ENCODE data around the gene GPR34. TPM values are rescaled to one million over a fixed set of nuclear protein-coding genes. Genes with fewer than 3 reads are reported as not detected.
"Not testable (repeated sequence)": the region's sequence is repeated elsewhere in the genome, so short reads cannot be mapped to it uniquely, and the experiment has no call there.

GPR34 gene
- 0.88 and 1.7 TPM in 2 replicates for total RNA-seq
- polyA plus RNA-seq = 0.71 and 0.97 TPM in 2 replicates

- H4K20me1 ChIP-seq (ENCODE audit: insufficient read depth, poor library complexity, severe bottlenecking) = no peaks in the 10 kb centered on the region
- no peak within 1 kb of the TSS for H3K4me2 ChIP-seq
- H2AFZ ChIP-seq = no peak within 1 kb of the TSS
- H3K4me3 ChIP-seq = no peak within 1 kb of the TSS
- TF ChIP-seq EZH2 (IDR thresholded peaks at IDR 0.05; ENCODE audit: borderline replicate concordance) (no peak), EZH2phosphoT487 (IDR thresholded peaks at IDR 0.05; ENCODE audit: low read depth, severe bottlenecking, unreplicated experiment) (no peak), CTCF (IDR thresholded peaks at IDR 0.05; ENCODE audit: poor library complexity) (no peak)
- no peak for DNase-seq (ENCODE audit: low spot score)
- no peaks in the 10 kb centered on the region for H3K9me2 ChIP-seq (replicated peaks; ENCODE audit: insufficient read depth)
- H3K4me1 ChIP-seq (ENCODE audit: insufficient read depth) = no peaks in the 10 kb centered on the region
- H3K27me3 ChIP-seq = no peaks in the 10 kb centered on the region
- no peaks in the 10 kb centered on the region for H3K9me3 ChIP-seq (ENCODE audit: low read depth)
- H3K36me3 ChIP-seq (replicated peaks; ENCODE audit: insufficient read depth, low read depth) = no peaks in the 10 kb centered on the region
- no peaks in the 10 kb centered on the region for H3K79me2 ChIP-seq
- no peak within 1 kb of the TSS for H3K27ac ChIP-seq
- 71% methylated on average over 8 of the region's 8 CpGs for WGBS (ENCODE audit: low lambda C conversion rate, missing lambda C conversion rate)
Observed at GRCh38 chrX:41688835-41689234, at the start of gene GPR34. TSS of gene GPR34 (plus strand) at chrX:41688973. CDS start at chrX:41695634, 6,661 bp downstream.

- not testable (repeated sequence) for DNase-seq (ENCODE audit: low spot score); H2AFZ ChIP-seq; H3K4me2 ChIP-seq; H3K27me3 ChIP-seq; H3K9me2 ChIP-seq (replicated peaks; ENCODE audit: insufficient read depth); H3K79me2 ChIP-seq; H4K20me1 ChIP-seq (ENCODE audit: insufficient read depth, poor library complexity, severe bottlenecking); H3K9me3 ChIP-seq (ENCODE audit: low read depth); H3K4me3 ChIP-seq; H3K36me3 ChIP-seq (replicated peaks; ENCODE audit: insufficient read depth, low read depth); H3K4me1 ChIP-seq (ENCODE audit: insufficient read depth); H3K27ac ChIP-seq
- 57% methylated on average over 2 of the region's 2 CpGs for WGBS (ENCODE audit: low lambda C conversion rate, missing lambda C conversion rate)
Observed at GRCh38 chrX:41646201-41646600, 42.6 kb upstream of the GPR34 start.

- DNase-seq (ENCODE audit: low spot score) = no peak
- Histone ChIP-seq H3K4me2 (no peak overlapping the region), H3K4me1 (ENCODE audit: insufficient read depth) (no peaks in the 10 kb centered on the region), H4K20me1 (ENCODE audit: insufficient read depth, poor library complexity, severe bottlenecking) (no peaks in the 10 kb centered on the region), H3K9me2 (replicated peaks; ENCODE audit: insufficient read depth) (no peaks in the 10 kb centered on the region), H2AFZ (no peak overlapping the region), H3K4me3 (no peak overlapping the region), H3K27me3 (no peaks in the 10 kb centered on the region), H3K9me3 (ENCODE audit: low read depth) (no peaks in the 10 kb centered on the region), H3K79me2 (no peaks in the 10 kb centered on the region), H3K36me3 (replicated peaks; ENCODE audit: insufficient read depth, low read depth) (no peaks in the 10 kb centered on the region), H3K27ac (no peak overlapping the region)
- TF ChIP-seq CTCF (IDR thresholded peaks at IDR 0.05; ENCODE audit: poor library complexity) = no peak
- no peak for TF ChIP-seq EZH2phosphoT487 (IDR thresholded peaks at IDR 0.05; ENCODE audit: low read depth, severe bottlenecking, unreplicated experiment)
- no peak for TF ChIP-seq EZH2 (IDR thresholded peaks at IDR 0.05; ENCODE audit: borderline replicate concordance)
- 87% methylated on average over 4 of the region's 4 CpGs for WGBS (ENCODE audit: low lambda C conversion rate, missing lambda C conversion rate)
Observed at GRCh38 chrX:41653125-41653524, 35.6 kb upstream of the GPR34 start.

GRCh38 chrX:41655101-41655500, 33.7 kb upstream of the GPR34 start:
- Histone ChIP-seq H3K4me3 (no peak overlapping the region), H2AFZ (no peak overlapping the region), H3K27ac (no peak overlapping the region), H3K4me2 (no peak overlapping the region), H3K36me3 (replicated peaks; ENCODE audit: insufficient read depth, low read depth) (no peaks in the 10 kb centered on the region), H3K27me3 (no peaks in the 10 kb centered on the region), H3K79me2 (no peaks in the 10 kb centered on the region), H3K9me2 (replicated peaks; ENCODE audit: insufficient read depth) (no peaks in the 10 kb centered on the region), H3K9me3 (ENCODE audit: low read depth) (no peaks in the 10 kb centered on the region), H4K20me1 (ENCODE audit: insufficient read depth, poor library complexity, severe bottlenecking) (no peaks in the 10 kb centered on the region), H3K4me1 (ENCODE audit: insufficient read depth) (no peaks in the 10 kb centered on the region)
- no peak for DNase-seq (ENCODE audit: low spot score)
- TF ChIP-seq EZH2 (IDR thresholded peaks at IDR 0.05; ENCODE audit: borderline replicate concordance) = no peak
- TF ChIP-seq CTCF (IDR thresholded peaks at IDR 0.05; ENCODE audit: poor library complexity) = no peak
- no peak for TF ChIP-seq EZH2phosphoT487 (IDR thresholded peaks at IDR 0.05; ENCODE audit: low read depth, severe bottlenecking, unreplicated experiment)
- WGBS (ENCODE audit: low lambda C conversion rate, missing lambda C conversion rate) = 80% methylated on average over 4 of the region's 4 CpGs
